H9 (cell line): ENCODE results near the gene DLGAP4. TPM values are rescaled to one million over a fixed set of nuclear protein-coding genes. Genes with fewer than 3 reads are reported as not detected.
A peak's percentile ranks its signal among the peaks of the same experiment; 100 is the strongest.
"Not testable (repeated sequence)": the region's sequence is repeated elsewhere in the genome, so short reads cannot be mapped to it uniquely, and the experiment has no call there.

ENCODE experiments used
- DNase-seq: peaks from one replicate; pipeline ENCODE4 v3.0.0-alpha.2; 2017
- H2AFZ ChIP-seq: one replicate; pipeline ENCODE4 v1.6.1; 2013; ENCODE audit warnings: mild to moderate bottlenecking, low read length, control low read depth, moderate library complexity
- H2AK5ac ChIP-seq: 2 replicates; pipeline ENCODE4 v1.6.1; 2013; ENCODE audit warnings: low read length, control low read depth, mixed read lengths; ENCODE audit not compliant: insufficient read length
- H2BK120ac ChIP-seq: one replicate; pipeline ENCODE4 v1.6.1; 2013; ENCODE audit warnings: low read depth, mild to moderate bottlenecking, low read length, control low read depth, inconsistent platforms; ENCODE audit not compliant: poor library complexity, severe bottlenecking
- H2BK12ac ChIP-seq: 2 replicates; pipeline ENCODE4 v1.6.1; 2013; ENCODE audit warnings: low read length, control low read depth, mixed read lengths, low read depth; ENCODE audit not compliant: insufficient read length
- H2BK15ac ChIP-seq: 2 replicates; pipeline ENCODE4 v1.6.1; 2013; ENCODE audit warnings: low read depth, low read length, control low read depth
- H2BK20ac ChIP-seq: one replicate; pipeline ENCODE4 v1.6.1; 2013; ENCODE audit warnings: low read depth, mild to moderate bottlenecking, low read length, control low read depth, inconsistent platforms; ENCODE audit not compliant: poor library complexity, severe bottlenecking
- H2BK5ac ChIP-seq: 2 replicates; pipeline ENCODE4 v1.6.1; 2013; ENCODE audit warnings: low read length, control low read depth, mixed read lengths; ENCODE audit not compliant: insufficient read length
- H3K14ac ChIP-seq: 2 replicates; pipeline ENCODE4 v1.6.1; 2013; ENCODE audit warnings: low read length, control low read depth; ENCODE audit not compliant: insufficient read depth
- H3K18ac ChIP-seq: 2 replicates; pipeline ENCODE4 v1.6.1; 2013; ENCODE audit warnings: low read depth, mild to moderate bottlenecking, mixed read lengths, low read length, control low read depth; ENCODE audit not compliant: insufficient read length
- H3K23ac ChIP-seq: 2 replicates; pipeline ENCODE4 v1.6.1; 2013; ENCODE audit warnings: low read length, control low read depth, mixed read lengths, low read depth; ENCODE audit not compliant: insufficient read length
- H3K23me2 ChIP-seq: 2 replicates; pipeline ENCODE4 v1.6.1; 2013; ENCODE audit warnings: low read depth, mild to moderate bottlenecking, mixed read lengths, low read length, control low read depth; ENCODE audit not compliant: insufficient read length, poor library complexity, severe bottlenecking
- H3K27ac ChIP-seq: 2 replicates; pipeline ENCODE4 v1.5.1; 2013; ENCODE audit warnings: low read length, control low read depth, mixed read lengths, low read depth; ENCODE audit not compliant: insufficient read length
- H3K27me3 ChIP-seq: 2 replicates; pipeline ENCODE4 v1.6.1; 2013; ENCODE audit warnings: low read length, control low read depth, inconsistent platforms; ENCODE audit not compliant: insufficient read depth
- H3K4ac ChIP-seq: 2 replicates; pipeline ENCODE4 v1.6.1; 2013; ENCODE audit warnings: low read depth, mild to moderate bottlenecking, control low read depth, inconsistent platforms, low read length, moderate library complexity
- H3K4me1 ChIP-seq: 2 replicates; pipeline ENCODE4 v1.6.1; 2013; ENCODE audit warnings: low read length, control low read depth, inconsistent platforms; ENCODE audit not compliant: insufficient read depth
- H3K4me2 ChIP-seq: 2 replicates; pipeline ENCODE4 v1.6.1; 2013; ENCODE audit warnings: low read length, control low read depth, mixed read lengths; ENCODE audit not compliant: insufficient read length, insufficient read depth
- H3K56ac ChIP-seq: 2 replicates; pipeline ENCODE4 v1.6.1; 2013; ENCODE audit warnings: low read depth, mild to moderate bottlenecking, mixed read lengths, low read length, control low read depth; ENCODE audit not compliant: insufficient read length
- H3K79me1 ChIP-seq: 2 replicates; pipeline ENCODE4 v1.6.1; 2013; ENCODE audit warnings: low read depth, mild to moderate bottlenecking, moderate library complexity, low read length, control low read depth, inconsistent platforms; ENCODE audit not compliant: insufficient read depth, poor library complexity, severe bottlenecking
- H3K79me2 ChIP-seq: 2 replicates; pipeline ENCODE4 v1.6.1; 2013; ENCODE audit warnings: low read length, control low read depth, inconsistent platforms; ENCODE audit not compliant: insufficient read depth
- H3K9ac ChIP-seq: 2 replicates; pipeline ENCODE4 v1.6.1; 2013; ENCODE audit warnings: low read length, control low read depth, mixed read lengths; ENCODE audit not compliant: insufficient read length; ENCODE audit errors: extremely low read depth
- H3K9me3 ChIP-seq: one replicate; pipeline ENCODE4 v1.6.1; 2013; ENCODE audit warnings: low read depth, low read length, inconsistent platforms; ENCODE audit not compliant: control insufficient read depth
- H3T11ph ChIP-seq: one replicate; pipeline ENCODE4 v1.6.1; 2013; ENCODE audit warnings: mild to moderate bottlenecking, low read length, control low read depth, inconsistent platforms
- H4K20me1 ChIP-seq: one replicate; pipeline ENCODE4 v1.6.1; 2013; ENCODE audit not compliant: control insufficient read depth, insufficient read length, insufficient read depth
- H4K5ac ChIP-seq: 2 replicates; pipeline ENCODE4 v1.6.1; 2013; ENCODE audit warnings: low read depth, mild to moderate bottlenecking, mixed read lengths, low read length, control low read depth; ENCODE audit not compliant: insufficient read length
- H4K8ac ChIP-seq: replicated peaks from 2 replicates; pipeline ENCODE4 v1.6.1; 2013; ENCODE audit warnings: low read length, control low read depth, mixed read lengths, low read depth; ENCODE audit not compliant: insufficient read length
- H4K91ac ChIP-seq: 2 replicates; pipeline ENCODE4 v1.6.1; 2013; ENCODE audit warnings: low read depth, mild to moderate bottlenecking, moderate library complexity, mixed read lengths, low read length, control low read depth; ENCODE audit not compliant: insufficient read length
- H3K27ac Mint-ChIP-seq, 3 experiments: 2 replicates in 2 of 3; 3 replicates in 1 of 3; pipeline ENCODE4 v1.8.0; 2020 to 2021; ENCODE audit warnings: mixed read lengths in 3 of 3, mild to moderate bottlenecking in 1 of 3, moderate library complexity in 1 of 3
- H3K27me3 Mint-ChIP-seq: 2 replicates; pipeline ENCODE4 v1.8.0; 2021; ENCODE audit warnings: low read depth, mild to moderate bottlenecking, moderate library complexity, mixed read lengths
- H3K36me3 Mint-ChIP-seq, 3 experiments: 2 replicates in 2 of 3; 3 replicates in 1 of 3; pipeline ENCODE4 v1.8.0; 2020 to 2021; ENCODE audit warnings: low read depth in 3 of 3, mixed read lengths in 3 of 3; ENCODE audit not compliant: insufficient read depth in 1 of 3
- H3K4me1 Mint-ChIP-seq, 2 experiments: 2 replicates each; pipeline ENCODE4 v1.8.0; 2020; ENCODE audit warnings: mixed read lengths in 2 of 2
- H3K4me3 Mint-ChIP-seq, 2 experiments: 2 replicates in 1 of 2; 3 replicates in 1 of 2; pipeline ENCODE4 v1.8.0; 2020 to 2021; ENCODE audit warnings: mild to moderate bottlenecking in 2 of 2, mixed read lengths in 2 of 2, moderate library complexity in 1 of 2
- H3K9me3 Mint-ChIP-seq, 2 experiments: 2 replicates in 1 of 2; 3 replicates in 1 of 2; pipeline ENCODE4 v1.8.0; 2020; ENCODE audit warnings: mild to moderate bottlenecking in 2 of 2, mixed read lengths in 2 of 2, moderate library complexity in 1 of 2
- WGBS: extraction: QIAGEN DNeasy Blood & Tissue Kit; methylation state at CpG from one replicate; pipeline ENCODE4 v1.1.7; 2013; ENCODE audit warnings: missing lambda C conversion rate, low lambda C conversion rate, mixed read lengths; ENCODE audit not compliant: insufficient read length; ENCODE audit errors: extremely low coverage; 5-methylcytosine and 5-hydroxymethylcytosine counted together
- total RNA-seq: library from RNA; stranded (reverse); gene quantifications from 2 replicates; pipeline ENCODE4 v1.2.1, GENCODE V29; 2021
- TF ChIP-seq, protein P1 (sequence below): fragments of 200-600 bp; sonication (generic); conservative IDR thresholded peaks from 3 replicates; pipeline ENCODE4 v1.8.0; 2021; ENCODE audit warnings: antibody characterized with exemption, mild to moderate bottlenecking

DLGAP4 gene
- total RNA-seq, 1 experiment from 2014 or later: 48.0 TPM

- Histone ChIP-seq H3K4me1 (no peaks in the 10 kb centered on the region), H2AFZ (no peak overlapping the region), H3K4ac (no peak overlapping the region), H3K27me3 (no peaks in the 10 kb centered on the region), H3K14ac (no peak overlapping the region), H3K79me2 (peaks cover 6% of the 10 kb centered on the region; the same call in 1 of the 2 replicates), H3K27ac (no peak overlapping the region), H2BK120ac (no peak overlapping the region), H2BK12ac (no peak overlapping the region), H3K18ac (no peak overlapping the region), H4K8ac (no peak overlapping the region), H3K56ac (no peak overlapping the region), H3K9me3 (no peaks in the 10 kb centered on the region), H2AK5ac (no peak overlapping the region), H3K9ac (no peak overlapping the region), H4K5ac (no peak overlapping the region), H4K20me1 (no peaks in the 10 kb centered on the region), H4K91ac (no peak overlapping the region), H2BK20ac (no peak overlapping the region), H3K23me2 (no peaks in the 10 kb centered on the region), H3K23ac (no peak overlapping the region), H3K79me1 (no peaks in the 10 kb centered on the region), H3K4me2 (no peak overlapping the region), H2BK5ac (no peak overlapping the region), H2BK15ac (no peak overlapping the region), H3T11ph (no peak overlapping the region)
- Mint-ChIP-seq H3K4me1 (peaks cover 35 to 46% of the 10 kb centered on the region in 2 experiments), H3K27ac (peak overlapping the region in 2 of 3 experiments; percentile 76 to 77; a peak in 5 of 7 replicates), H3K4me3 (no peak overlapping the region), H3K36me3 (peaks cover 1 to 10% (median 9%) of the 10 kb centered on the region in 3 experiments; a peak in 4 of 7 replicates), H3K9me3 (no peaks in the 10 kb centered on the region), H3K27me3 (no peaks in the 10 kb centered on the region)
- WGBS: no CpG with 5 or more reads among the region's 1 CpG
- TF ChIP-seq, protein P1, sequence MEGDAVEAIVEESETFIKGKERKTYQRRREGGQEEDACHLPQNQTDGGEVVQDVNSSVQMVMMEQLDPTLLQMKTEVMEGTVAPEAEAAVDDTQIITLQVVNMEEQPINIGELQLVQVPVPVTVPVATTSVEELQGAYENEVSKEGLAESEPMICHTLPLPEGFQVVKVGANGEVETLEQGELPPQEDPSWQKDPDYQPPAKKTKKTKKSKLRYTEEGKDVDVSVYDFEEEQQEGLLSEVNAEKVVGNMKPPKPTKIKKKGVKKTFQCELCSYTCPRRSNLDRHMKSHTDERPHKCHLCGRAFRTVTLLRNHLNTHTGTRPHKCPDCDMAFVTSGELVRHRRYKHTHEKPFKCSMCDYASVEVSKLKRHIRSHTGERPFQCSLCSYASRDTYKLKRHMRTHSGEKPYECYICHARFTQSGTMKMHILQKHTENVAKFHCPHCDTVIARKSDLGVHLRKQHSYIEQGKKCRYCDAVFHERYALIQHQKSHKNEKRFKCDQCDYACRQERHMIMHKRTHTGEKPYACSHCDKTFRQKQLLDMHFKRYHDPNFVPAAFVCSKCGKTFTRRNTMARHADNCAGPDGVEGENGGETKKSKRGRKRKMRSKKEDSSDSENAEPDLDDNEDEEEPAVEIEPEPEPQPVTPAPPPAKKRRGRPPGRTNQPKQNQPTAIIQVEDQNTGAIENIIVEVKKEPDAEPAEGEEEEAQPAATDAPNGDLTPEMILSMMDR: no peak
- no peak for DNase-seq
These were observed 168.4 kb downstream of the DLGAP4 start for GRCh38 chr20:36474563-36474962.

GRCh38 chr20:36475054-36475453 is 168.9 kb downstream of the DLGAP4 start:
- H3K4me1 Mint-ChIP-seq: peaks cover 34 to 45% of the 10 kb centered on the region in 2 experiments
- H3K27ac Mint-ChIP-seq: peak overlapping the region in 2 of 3 experiments; percentile 76 to 77; a peak in 4 of 7 replicates
- H3K9me3 ChIP-seq, H3K4ac ChIP-seq, H4K20me1 ChIP-seq, H3K23ac ChIP-seq, H3K18ac ChIP-seq, H3K79me1 ChIP-seq, H4K5ac ChIP-seq, H3K27ac ChIP-seq, H3K79me2 ChIP-seq, H3K4me2 ChIP-seq, H3K9ac ChIP-seq, H2BK120ac ChIP-seq, H2AFZ ChIP-seq, H2BK12ac ChIP-seq, H3K9me3 Mint-ChIP-seq, H3K14ac ChIP-seq, DNase-seq, H3K23me2 ChIP-seq, H2BK15ac ChIP-seq, H2BK5ac ChIP-seq, H3K27me3 ChIP-seq, H2AK5ac ChIP-seq, H3K4me3 Mint-ChIP-seq, H2BK20ac ChIP-seq, H3T11ph ChIP-seq, H3K27me3 Mint-ChIP-seq, H4K91ac ChIP-seq, H3K56ac ChIP-seq, H3K4me1 ChIP-seq, H4K8ac ChIP-seq, H3K36me3 Mint-ChIP-seq: not testable (repeated sequence)
- no CpG with 5 or more reads among the region's 8 CpGs for WGBS
